Measurements from ENCODE around the gene SERPINE2.

DNA sequence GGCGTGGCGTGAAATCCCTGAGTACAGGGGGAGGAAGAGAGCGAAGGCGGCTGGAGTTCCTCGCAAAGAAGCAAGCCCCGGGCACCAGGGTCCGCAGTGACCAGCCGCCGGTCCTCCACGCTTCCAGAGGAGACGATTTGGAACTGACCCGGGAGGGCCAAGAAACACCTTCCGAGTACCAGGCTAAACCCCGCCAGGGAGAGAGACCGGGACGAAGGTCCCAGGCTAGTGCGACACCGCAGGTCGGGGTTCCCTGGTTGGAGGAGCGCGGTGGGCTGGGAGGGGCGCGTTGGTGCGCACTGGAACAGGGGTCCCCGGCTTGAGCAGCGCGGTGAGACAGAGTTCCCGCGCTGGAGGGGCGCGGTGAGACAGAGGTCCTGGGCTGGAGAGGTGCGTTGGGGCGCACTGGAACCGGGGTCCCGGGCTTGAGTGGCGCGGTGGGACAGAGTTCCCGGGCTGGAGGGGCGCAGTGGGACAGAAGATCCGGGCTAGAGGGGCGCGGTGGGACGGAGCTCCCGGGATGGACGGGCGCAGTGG is 94.9 kb downstream of the SERPINE2 start:
- no peak for TF ChIP-seq CTCF (IDR thresholded peaks at IDR 0.05)
- no peak for TF ChIP-seq POLR2A (IDR thresholded peaks at IDR 0.05)
- TF ChIP-seq EP300 (IDR thresholded peaks at IDR 0.05), result no peak
